ENCODE results near the gene SH3D21.

- no peak for TF ChIP-seq CTCF (IDR thresholded peaks at IDR 0.05)
- no peak for TF ChIP-seq POLR2A (IDR thresholded peaks at IDR 0.05)
- TF ChIP-seq POLR2AphosphoS5 (IDR thresholded peaks at IDR 0.05): no peak
Observed at GRCh38 chr1:36329817-36330216, 23.6 kb downstream of the SH3D21 start.

Measured in sigmoid colon (tissue), 4 donors.